Chondrocyte (in vitro differentiated cells): ENCODE results near the gene UBQLN3. TPM values are rescaled to one million over a fixed set of nuclear protein-coding genes. Genes with fewer than 3 reads are reported as not detected.

ENCODE experiments used
- DNase-seq: peaks from one replicate; pipeline ENCODE4 v3.0.0; 2021; ENCODE audit warnings: mixed read lengths, low spot score
- H3K27ac Mint-ChIP-seq: one replicate; pipeline ENCODE4 v1.8.0; 2021; ENCODE audit warnings: mild to moderate bottlenecking, moderate library complexity, mixed read lengths; ENCODE audit not compliant: unreplicated experiment
- H3K27me3 Mint-ChIP-seq: 2 replicates; pipeline ENCODE4 v1.8.0; 2021; ENCODE audit warnings: low read depth, mixed read lengths
- H3K36me3 Mint-ChIP-seq: 2 replicates; pipeline ENCODE4 v1.8.0; 2021; ENCODE audit warnings: low read depth, mixed read lengths
- H3K4me1 Mint-ChIP-seq: 2 replicates; pipeline ENCODE4 v1.8.0; 2021; ENCODE audit warnings: low read depth, mild to moderate bottlenecking, mixed read lengths
- H3K4me3 Mint-ChIP-seq: one replicate; pipeline ENCODE4 v1.8.0; 2021; ENCODE audit warnings: mild to moderate bottlenecking, moderate library complexity, mixed read lengths; ENCODE audit not compliant: unreplicated experiment
- H3K9me3 Mint-ChIP-seq: 2 replicates; pipeline ENCODE4 v1.8.0; 2021; ENCODE audit warnings: low read depth, mixed read lengths
- CTCF ChIP-seq: fragments of 200-600 bp; sonication (generic); IDR thresholded peaks from 2 replicates; pipeline ENCODE4 v1.5.0; 2021; ENCODE audit warnings: antibody characterized with exemption, mild to moderate bottlenecking, moderate library complexity
- long read RNA-seq: library from polyadenylated mRNA; stranded (forward); transcript quantifications from one replicate; pipeline ENCODE4 v2.0.0, GENCODE V29; 2021
- total RNA-seq: library from RNA; stranded (reverse); gene quantifications from 3 replicates; pipeline ENCODE4 v1.2.1, GENCODE V29; 2021

The UBQLN3 gene
- total RNA-seq, result 0.13 to 0.31 TPM in 2 of 3 replicates, not detected in the other
- long read RNA-seq, result 0 reads

GRCh38 chr11:5509803-5510202 lies at the start of gene UBQLN3:
UBQLN3 (minus strand) TSS chr11:5509957; CDS start chr11:5509558, 399 bp downstream.
- Mint-ChIP-seq H3K27ac (no peak within 1 kb of the TSS), H3K4me1 (no peaks in the 10 kb centered on the region), H3K36me3 (peaks cover 1% of the 10 kb centered on the region), H3K4me3 (no peak within 1 kb of the TSS), H3K9me3 (no peaks in the 10 kb centered on the region), H3K27me3 (peaks cover 24% of the 10 kb centered on the region)
- no peak for TF ChIP-seq CTCF
- no peak for DNase-seq

DNA sequence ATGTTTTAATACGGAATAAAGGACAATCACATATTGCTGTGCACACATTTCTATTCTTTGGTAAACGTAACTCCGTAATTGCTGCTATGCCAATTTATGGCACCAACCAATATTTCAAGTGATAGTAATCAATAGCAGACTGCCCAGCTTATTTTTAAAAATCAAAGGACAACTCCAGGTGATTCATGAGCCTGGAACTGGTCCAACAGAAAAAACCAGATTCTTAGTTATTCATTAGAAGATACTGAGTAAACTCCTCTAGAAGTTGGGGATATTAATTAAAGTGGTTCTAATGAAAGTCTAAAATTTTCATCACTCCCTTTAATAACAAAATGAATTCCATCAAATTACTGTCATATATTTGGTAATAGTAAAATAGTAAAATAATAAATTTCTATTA lies 48.0 kb upstream of the UBQLN3 start:
- peaks cover 29% of the 10 kb centered on the region for H3K27me3 Mint-ChIP-seq
- no peak overlapping the region for H3K27ac Mint-ChIP-seq
- no peaks in the 10 kb centered on the region for H3K9me3 Mint-ChIP-seq
- DNase-seq, result no peak
- H3K4me1 Mint-ChIP-seq, result no peaks in the 10 kb centered on the region
- no peak overlapping the region for H3K4me3 Mint-ChIP-seq
- H3K36me3 Mint-ChIP-seq, result no peaks in the 10 kb centered on the region
- no peak for TF ChIP-seq CTCF

DNA sequence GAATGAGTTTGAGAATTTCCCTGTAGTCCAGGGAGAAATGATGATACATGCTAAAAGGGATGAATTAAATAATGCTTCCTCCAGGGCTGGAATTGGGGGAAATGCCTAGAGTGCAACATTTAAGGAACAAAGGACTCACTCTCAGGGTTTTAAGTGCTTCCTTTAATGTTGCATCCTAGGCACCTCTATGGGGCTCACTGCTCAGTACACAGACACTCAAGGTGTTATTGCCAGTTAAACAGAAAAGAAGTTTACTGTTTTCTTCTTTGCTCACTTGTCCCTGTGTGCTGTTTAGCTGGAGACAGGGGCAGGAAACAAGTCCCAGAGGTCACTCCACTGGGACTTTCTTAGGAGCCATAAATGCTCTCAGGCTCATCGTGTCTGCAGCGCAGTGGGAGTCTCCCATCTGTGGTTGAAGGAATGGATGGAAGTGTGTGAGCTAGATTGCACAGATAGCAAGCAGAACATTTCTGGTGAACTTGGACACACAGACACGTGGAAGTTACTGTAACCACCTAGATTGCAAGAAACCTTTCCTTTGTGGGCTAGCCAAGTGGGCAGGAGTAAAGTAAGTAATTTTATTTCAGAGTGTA lies 46.9 kb upstream of the UBQLN3 start:
- Mint-ChIP-seq H3K27ac (no peak overlapping the region), H3K4me1 (no peaks in the 10 kb centered on the region), H3K27me3 (peaks cover 29% of the 10 kb centered on the region), H3K36me3 (no peaks in the 10 kb centered on the region), H3K9me3 (no peaks in the 10 kb centered on the region), H3K4me3 (no peak overlapping the region)
- DNase-seq, result no peak
- TF ChIP-seq CTCF, result no peak

DNA sequence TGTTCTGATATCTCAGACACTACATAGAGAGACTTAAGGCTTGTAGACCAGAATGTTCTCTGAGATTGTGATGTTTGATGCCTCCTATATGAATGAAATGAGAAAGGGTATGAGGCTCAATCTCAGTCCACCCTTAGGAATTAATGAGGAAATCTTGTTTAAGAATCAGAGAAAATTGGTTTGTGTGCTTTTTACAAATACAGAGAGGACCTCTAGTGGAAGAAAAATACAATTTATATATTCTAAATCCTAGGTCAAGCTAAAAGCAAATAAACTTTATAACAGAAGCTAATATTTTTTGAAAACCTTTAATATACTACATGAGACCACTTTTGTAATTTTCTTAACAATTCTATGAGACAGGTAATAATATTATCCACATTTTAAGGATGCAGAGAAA lies 43.6 kb upstream of the UBQLN3 start:
- H3K27me3 Mint-ChIP-seq, result peaks cover 27% of the 10 kb centered on the region
- DNase-seq, result no peak
- H3K4me1 Mint-ChIP-seq, result peaks cover 8% of the 10 kb centered on the region
- H3K27ac Mint-ChIP-seq, result no peak overlapping the region
- no peaks in the 10 kb centered on the region for H3K9me3 Mint-ChIP-seq
- peak; percentile 74 for TF ChIP-seq CTCF
- H3K4me3 Mint-ChIP-seq, result no peak overlapping the region
- no peaks in the 10 kb centered on the region for H3K36me3 Mint-ChIP-seq

DNA sequence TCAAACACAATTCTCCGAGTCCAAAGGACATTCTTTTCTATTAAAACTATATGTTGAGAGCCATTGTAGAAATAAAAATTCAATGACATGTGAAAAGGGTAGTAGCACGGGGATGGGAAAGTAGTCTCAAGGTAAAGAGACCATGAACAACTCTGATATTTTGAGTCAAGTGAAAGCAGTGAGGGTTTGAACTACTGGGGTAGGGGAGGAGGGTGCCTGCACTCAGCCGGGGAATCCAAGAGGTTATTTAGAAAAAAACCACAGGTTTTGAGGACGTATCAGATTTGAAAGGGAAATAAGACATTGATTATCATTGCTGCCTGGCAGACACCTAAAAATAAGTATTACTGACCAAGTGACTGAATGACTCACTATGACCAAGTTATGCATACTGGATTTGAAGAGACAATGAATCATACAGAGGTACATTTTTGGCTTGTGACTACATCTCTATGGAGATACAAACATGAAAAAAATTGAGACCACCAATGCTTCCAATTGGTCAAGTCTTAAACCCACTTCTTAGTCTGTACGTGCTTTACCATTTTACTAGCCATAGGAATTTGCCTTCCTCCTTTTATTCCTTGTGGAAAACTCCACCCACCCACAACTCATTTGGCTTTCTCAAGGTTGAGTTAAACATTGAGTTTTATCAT lies 40.8 kb upstream of the UBQLN3 start:
- H3K36me3 Mint-ChIP-seq, result no peaks in the 10 kb centered on the region
- H3K9me3 Mint-ChIP-seq, result no peaks in the 10 kb centered on the region
- H3K27me3 Mint-ChIP-seq, result peaks cover 8% of the 10 kb centered on the region
- DNase-seq, result no peak
- no peak for TF ChIP-seq CTCF
- H3K4me1 Mint-ChIP-seq, result peaks cover 8% of the 10 kb centered on the region
- no peak overlapping the region for H3K27ac Mint-ChIP-seq
- H3K4me3 Mint-ChIP-seq, result no peak overlapping the region
